Neuronal stem cell (in vitro differentiated cells): Measurements from ENCODE around the gene AK1.
"Not testable (repeated sequence)": the region's sequence is repeated elsewhere in the genome, so short reads cannot be mapped to it uniquely, and the experiment has no call there.

Experiments
- DNase-seq: peaks from one replicate; pipeline ENCODE4 v3.0.0-alpha.2; 2013; ENCODE audit warnings: low spot score
- H2AFZ ChIP-seq: one replicate; pipeline ENCODE4 v1.6.1; 2013; ENCODE audit warnings: mild to moderate bottlenecking, low read length, inconsistent platforms
- H2AK5ac ChIP-seq: 2 replicates; pipeline ENCODE4 v1.6.1; 2013; ENCODE audit warnings: low read depth, mild to moderate bottlenecking, inconsistent platforms, low read length, moderate library complexity, mixed read lengths
- H2BK120ac ChIP-seq: 2 replicates; pipeline ENCODE4 v1.6.1; 2013; ENCODE audit warnings: low read depth, mild to moderate bottlenecking, inconsistent platforms, low read length, moderate library complexity, mixed read lengths
- H2BK12ac ChIP-seq: one replicate; pipeline ENCODE4 v1.6.1; 2013; ENCODE audit warnings: low read length, inconsistent platforms
- H2BK15ac ChIP-seq: 2 replicates; pipeline ENCODE4 v1.6.1; 2013; ENCODE audit warnings: mild to moderate bottlenecking, low read length, inconsistent platforms, mixed read lengths
- H2BK5ac ChIP-seq: one replicate; pipeline ENCODE4 v1.6.1; 2013; ENCODE audit warnings: inconsistent platforms, mild to moderate bottlenecking, low read length, moderate library complexity
- H3K14ac ChIP-seq: one replicate; pipeline ENCODE4 v1.6.1; 2013; ENCODE audit warnings: low read length, inconsistent platforms
- H3K18ac ChIP-seq: 2 replicates; pipeline ENCODE4 v1.6.1; 2013; ENCODE audit warnings: low read length, inconsistent platforms
- H3K23ac ChIP-seq: 2 replicates; pipeline ENCODE4 v1.6.1; 2013; ENCODE audit warnings: low read depth, mild to moderate bottlenecking, mixed read lengths, low read length, inconsistent platforms; ENCODE audit not compliant: poor library complexity
- H3K27ac ChIP-seq: replicated peaks from 3 replicates; pipeline ENCODE4 v1.5.1; 2013; ENCODE audit warnings: low read length, inconsistent platforms
- H3K27me3 ChIP-seq, 3 experiments: 2 replicates each; pipeline ENCODE4 v1.6.1; 2013; ENCODE audit warnings: low read length in 3 of 3, mild to moderate bottlenecking in 2 of 3, inconsistent platforms in 1 of 3, low read depth in 1 of 3, mixed read lengths in 1 of 3, moderate library complexity in 1 of 3; ENCODE audit not compliant: control insufficient read depth in 3 of 3, insufficient read depth in 3 of 3
- H3K36me3 ChIP-seq, 2 donors: replicated peaks in 1 of 2; 2 replicates each; pipeline ENCODE4 v1.6.1; 2013; ENCODE audit warnings: low read length in 2 of 2; ENCODE audit not compliant: control insufficient read depth in 2 of 2, insufficient read depth in 2 of 2
- H3K4ac ChIP-seq: 2 replicates; pipeline ENCODE4 v1.6.1; 2013; ENCODE audit warnings: inconsistent platforms, mild to moderate bottlenecking, low read length, moderate library complexity
- H3K4me1 ChIP-seq, 2 donors: 1 replicate in 1 of 2; 2 replicates in 1 of 2; pipeline ENCODE4 v1.6.1; 2013; ENCODE audit warnings: low read length in 2 of 2, low read depth in 1 of 2; ENCODE audit not compliant: control insufficient read depth in 2 of 2, insufficient read depth in 1 of 2
- H3K4me2 ChIP-seq: one replicate; pipeline ENCODE4 v1.6.1; 2013; ENCODE audit warnings: mild to moderate bottlenecking, low read length, inconsistent platforms; ENCODE audit not compliant: insufficient read depth, poor library complexity, severe bottlenecking
- H3K4me3 ChIP-seq, 2 donors: 2 replicates each; pipeline ENCODE4 v1.5.1; 2013; ENCODE audit warnings: low read length in 2 of 2, mild to moderate bottlenecking in 2 of 2, inconsistent platforms in 1 of 2, moderate library complexity in 1 of 2
- H3K79me1 ChIP-seq: one replicate; pipeline ENCODE4 v1.6.1; 2013; ENCODE audit warnings: low read depth, mild to moderate bottlenecking, inconsistent platforms, low read length, moderate library complexity
- H3K9ac ChIP-seq: one replicate; pipeline ENCODE4 v1.6.1; 2013; ENCODE audit warnings: mild to moderate bottlenecking, low read depth, low read length, inconsistent platforms; ENCODE audit not compliant: poor library complexity
- H3K9me3 ChIP-seq, 2 donors: replicated peaks in 1 of 2; 2 replicates each; pipeline versions ENCODE3 to v1.6.1; 2013; ENCODE audit warnings: low read length in 2 of 2, mild to moderate bottlenecking in 2 of 2, inconsistent platforms in 1 of 2, low read depth in 1 of 2, mixed read lengths in 1 of 2, moderate library complexity in 1 of 2; ENCODE audit not compliant: control insufficient read depth in 2 of 2, insufficient read depth in 1 of 2
- H4K8ac ChIP-seq: one replicate; pipeline ENCODE4 v1.6.1; 2013; ENCODE audit warnings: low read depth, mild to moderate bottlenecking, inconsistent platforms, low read length, moderate library complexity
- H4K91ac ChIP-seq: one replicate; pipeline ENCODE4 v1.6.1; 2013; ENCODE audit warnings: low read length, low read depth, mild to moderate bottlenecking, inconsistent platforms; ENCODE audit not compliant: poor library complexity
- WGBS, 2 donors: extraction: QIAGEN DNeasy Blood & Tissue Kit; methylation state at CpG; one replicate each; pipeline ENCODE4 v1.1.7; 2013; ENCODE audit warnings: missing lambda C conversion rate in 2 of 2, mixed read lengths in 1 of 2; ENCODE audit not compliant: insufficient read length in 2 of 2, insufficient replicate concordance in 1 of 2; ENCODE audit errors: extremely low coverage in 2 of 2; 5-methylcytosine and 5-hydroxymethylcytosine counted together

Gene AK1

DNA sequence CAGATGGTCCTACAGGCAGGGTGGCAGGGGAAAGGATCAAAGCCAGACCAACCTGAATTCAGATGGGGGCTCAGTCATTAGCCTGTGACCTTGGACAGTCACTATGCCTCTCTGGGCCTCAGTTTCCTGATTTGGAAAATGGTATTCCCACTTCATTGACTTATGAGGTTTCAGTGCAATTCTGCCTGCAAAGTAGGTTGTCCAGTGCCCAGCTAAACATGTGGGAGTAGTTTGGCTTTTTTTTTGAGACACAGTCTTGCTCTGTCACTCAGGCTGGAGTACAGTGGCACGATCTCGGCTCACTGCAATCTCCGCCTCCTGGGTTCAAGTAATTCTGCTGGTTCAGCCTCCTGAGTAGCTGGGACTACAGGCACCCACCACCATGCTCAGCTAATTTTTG, 40.9 kb downstream of the AK1 start:
- not testable (repeated sequence) for H4K91ac ChIP-seq, H3K14ac ChIP-seq, H3K4me3 ChIP-seq, H3K4ac ChIP-seq, H2BK5ac ChIP-seq, H3K9ac ChIP-seq, H2BK15ac ChIP-seq, H2BK120ac ChIP-seq, H3K79me1 ChIP-seq, H3K9me3 ChIP-seq, H4K8ac ChIP-seq, H3K4me2 ChIP-seq, H3K36me3 ChIP-seq, H3K27me3 ChIP-seq, H2BK12ac ChIP-seq, H3K23ac ChIP-seq, DNase-seq, H2AK5ac ChIP-seq
- whole genome bisulfite sequencing, 2 donors = no CpG with 5 or more reads among the region's 3 CpGs
- peak overlapping the region; percentile 25 for H3K18ac ChIP-seq
- peaks cover 15 to 25% of the 10 kb centered on the region in 2 donors for H3K4me1 ChIP-seq
- H2AFZ ChIP-seq = peak overlapping the region; percentile 86
- H3K27ac ChIP-seq = peak overlapping the region; percentile 5

DNA sequence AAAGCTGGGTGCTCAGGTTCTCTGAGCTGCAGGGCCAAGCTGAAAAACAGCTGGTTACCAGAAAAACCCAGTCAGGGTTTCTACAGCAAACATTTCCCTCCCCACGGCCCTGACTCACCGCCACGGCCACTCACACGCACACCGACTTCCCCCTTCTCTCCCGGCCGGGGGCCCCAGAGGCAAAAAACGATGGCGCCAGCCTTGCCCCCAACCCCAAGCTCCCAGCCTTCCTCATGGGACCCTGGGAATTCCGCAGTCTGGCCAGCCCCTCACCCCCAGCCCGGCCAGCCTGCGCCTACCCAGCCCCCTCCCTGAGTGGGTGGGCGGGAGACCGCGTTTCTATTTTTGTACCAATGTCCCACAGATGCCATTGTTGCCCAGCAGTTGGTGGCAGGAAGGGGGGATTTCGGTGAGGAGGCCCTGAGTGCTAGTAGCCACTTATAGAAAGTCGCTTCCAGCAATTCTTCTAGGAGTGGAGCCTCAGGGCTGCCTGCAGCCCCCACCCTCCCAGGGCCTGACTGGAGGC, 41.4 kb downstream of the AK1 start:
- Histone ChIP-seq H4K91ac (no peak overlapping the region), H3K27ac (peak overlapping the region; percentile 29), H2BK12ac (no peak overlapping the region), H3K9ac (no peak overlapping the region), H3K27me3 (no peaks in the 10 kb centered on the region), H3K36me3 (no peaks in the 10 kb centered on the region), H3K4me3 (no peak overlapping the region), H3K4ac (no peak overlapping the region), H3K23ac (no peak overlapping the region), H3K4me2 (no peak overlapping the region), H3K18ac (peak overlapping the region; percentile 70), H2AK5ac (peak overlapping the region; percentile 0), H2BK5ac (peak overlapping the region; percentile 47), H2AFZ (peak overlapping the region; percentile 86), H2BK15ac (peak overlapping the region; percentile 15), H3K9me3 (no peaks in the 10 kb centered on the region), H3K79me1 (no peaks in the 10 kb centered on the region), H4K8ac (no peak overlapping the region), H2BK120ac (no peak overlapping the region), H3K4me1 (peaks cover 15 to 25% of the 10 kb centered on the region in 2 donors), H3K14ac (no peak overlapping the region)
- no peak for DNase-seq
- no CpG with 5 or more reads among the region's 17 CpGs for WGBS, 2 donors

- Histone ChIP-seq H3K18ac (no peak overlapping the region), H3K27ac (no peak overlapping the region), H2AK5ac (no peak overlapping the region), H2BK12ac (no peak overlapping the region), H2BK120ac (no peak overlapping the region), H3K4me1 (peaks cover 16 to 22% of the 10 kb centered on the region in 2 donors), H4K8ac (no peak overlapping the region), H3K79me1 (no peaks in the 10 kb centered on the region), H4K91ac (no peak overlapping the region), H3K4ac (no peak overlapping the region), H3K4me2 (no peak overlapping the region), H3K9ac (no peak overlapping the region), H3K9me3 (peaks cover 5% of the 10 kb centered on the region in 2 donors), H2BK15ac (no peak overlapping the region), H3K14ac (no peak overlapping the region), H3K27me3 (no peaks in the 10 kb centered on the region), H3K23ac (no peak overlapping the region), H2BK5ac (no peak overlapping the region), H2AFZ (no peak overlapping the region), H3K4me3 (no peak overlapping the region), H3K36me3 (no peaks in the 10 kb centered on the region)
- WGBS, 2 donors = no CpG with 5 or more reads among the region's 1 CpG
- no peak for DNase-seq
Observed at GRCh38 chr9:127833555-127833954, 43.9 kb downstream of the AK1 start.

DNA sequence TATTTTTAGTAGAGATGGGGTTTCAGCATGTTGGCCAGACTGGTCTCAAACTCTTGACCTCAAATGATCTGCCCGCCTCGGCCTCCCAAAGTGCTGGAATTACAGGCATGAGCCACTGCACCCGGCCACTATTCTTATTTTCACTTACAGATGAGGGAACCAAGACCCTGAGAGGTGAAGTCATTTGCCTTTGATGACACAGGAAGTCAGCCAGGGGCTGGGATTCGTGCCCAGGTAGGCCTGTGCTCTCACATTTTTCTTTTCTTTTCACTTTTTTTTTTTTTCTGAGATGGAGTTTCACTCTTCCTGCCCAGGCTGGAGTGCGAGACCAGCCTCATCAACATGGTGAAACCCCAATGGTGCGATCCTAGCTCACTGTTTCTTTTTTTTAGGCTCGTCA, 45.2 kb downstream of the AK1 start:
- Histone ChIP-seq H3K79me1 (no peaks in the 10 kb centered on the region), H3K9me3 (peaks cover 5% of the 10 kb centered on the region in 2 donors), H2BK12ac (no peak overlapping the region), H3K9ac (no peak overlapping the region), H4K8ac (no peak overlapping the region), H4K91ac (no peak overlapping the region), H2AK5ac (no peak overlapping the region), H2BK120ac (no peak overlapping the region), H3K4me2 (no peak overlapping the region), H3K18ac (no peak overlapping the region), H2BK5ac (no peak overlapping the region), H3K4ac (no peak overlapping the region), H3K23ac (no peak overlapping the region), H3K27ac (no peak overlapping the region), H3K4me3 (no peak overlapping the region), H2AFZ (no peak overlapping the region), H3K14ac (no peak overlapping the region), H2BK15ac (no peak overlapping the region), H3K27me3 (peaks cover 0 to 1% (median 0%) of the 10 kb centered on the region in 3 experiments), H3K4me1 (peaks cover 16 to 19% of the 10 kb centered on the region in 2 donors), H3K36me3 (no peaks in the 10 kb centered on the region)
- no CpG with 5 or more reads among the region's 7 CpGs for WGBS, 2 donors
- no peak for DNase-seq
